Measurements from ENCODE around the gene JAKMIP2. TPM values are rescaled to one million over a fixed set of nuclear protein-coding genes. Genes with fewer than 3 reads are reported as not detected.

Gene JAKMIP2
- polyA plus RNA-seq, 1 donor from 2014 or later: 46.3 TPM

DNA sequence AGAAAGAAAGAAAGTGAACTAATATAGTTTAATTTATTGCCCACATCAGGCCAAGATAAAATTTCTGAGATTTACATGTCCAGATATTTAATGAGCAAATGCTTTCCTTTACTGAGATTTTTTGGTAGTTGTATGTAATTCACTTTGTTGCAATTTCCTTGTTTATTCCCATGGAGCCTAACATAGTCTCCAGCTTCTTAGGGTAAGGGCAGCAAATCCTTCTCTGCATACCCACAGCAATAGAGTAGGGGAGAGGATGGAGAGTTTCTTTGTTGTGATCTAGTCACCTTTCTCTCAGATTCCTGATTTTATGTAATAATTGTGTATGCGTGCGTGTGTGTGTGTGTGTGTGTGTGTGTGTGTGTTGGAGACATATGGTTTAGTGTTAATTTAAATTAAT lies 221.1 kb downstream of the JAKMIP2 start:
- Histone ChIP-seq H3K4me2 (ENCODE audit: low read length) (no peak overlapping the region), H4K20me1 (ENCODE audit: insufficient read depth) (no peaks in the 10 kb centered on the region), H3K9me2 (ENCODE audit: insufficient read depth, low read length) (no peaks in the 10 kb centered on the region), H3K36me3 (ENCODE audit: insufficient read depth, low read length) (no peaks in the 10 kb centered on the region), H3K4me3 (ENCODE audit: low read length) (no peak overlapping the region), H3K27me3 (ENCODE audit: insufficient read depth, low read depth, low read length) (no peaks in the 10 kb centered on the region), H3F3A (ENCODE audit: insufficient read depth, low read length, poor library complexity, severe bottlenecking) (no peaks in the 10 kb centered on the region), H3K79me2 (replicated peaks; ENCODE audit: insufficient read depth, low read length) (no peaks in the 10 kb centered on the region), H3K9me3 (ENCODE audit: low read length) (no peaks in the 10 kb centered on the region), H3K9ac (ENCODE audit: low read length) (no peak overlapping the region), H3K27ac (ENCODE audit: low read length) (no peak overlapping the region), H2AFZ (ENCODE audit: low read depth, low read length) (no peak overlapping the region)
- TF ChIP-seq, protein P1, sequence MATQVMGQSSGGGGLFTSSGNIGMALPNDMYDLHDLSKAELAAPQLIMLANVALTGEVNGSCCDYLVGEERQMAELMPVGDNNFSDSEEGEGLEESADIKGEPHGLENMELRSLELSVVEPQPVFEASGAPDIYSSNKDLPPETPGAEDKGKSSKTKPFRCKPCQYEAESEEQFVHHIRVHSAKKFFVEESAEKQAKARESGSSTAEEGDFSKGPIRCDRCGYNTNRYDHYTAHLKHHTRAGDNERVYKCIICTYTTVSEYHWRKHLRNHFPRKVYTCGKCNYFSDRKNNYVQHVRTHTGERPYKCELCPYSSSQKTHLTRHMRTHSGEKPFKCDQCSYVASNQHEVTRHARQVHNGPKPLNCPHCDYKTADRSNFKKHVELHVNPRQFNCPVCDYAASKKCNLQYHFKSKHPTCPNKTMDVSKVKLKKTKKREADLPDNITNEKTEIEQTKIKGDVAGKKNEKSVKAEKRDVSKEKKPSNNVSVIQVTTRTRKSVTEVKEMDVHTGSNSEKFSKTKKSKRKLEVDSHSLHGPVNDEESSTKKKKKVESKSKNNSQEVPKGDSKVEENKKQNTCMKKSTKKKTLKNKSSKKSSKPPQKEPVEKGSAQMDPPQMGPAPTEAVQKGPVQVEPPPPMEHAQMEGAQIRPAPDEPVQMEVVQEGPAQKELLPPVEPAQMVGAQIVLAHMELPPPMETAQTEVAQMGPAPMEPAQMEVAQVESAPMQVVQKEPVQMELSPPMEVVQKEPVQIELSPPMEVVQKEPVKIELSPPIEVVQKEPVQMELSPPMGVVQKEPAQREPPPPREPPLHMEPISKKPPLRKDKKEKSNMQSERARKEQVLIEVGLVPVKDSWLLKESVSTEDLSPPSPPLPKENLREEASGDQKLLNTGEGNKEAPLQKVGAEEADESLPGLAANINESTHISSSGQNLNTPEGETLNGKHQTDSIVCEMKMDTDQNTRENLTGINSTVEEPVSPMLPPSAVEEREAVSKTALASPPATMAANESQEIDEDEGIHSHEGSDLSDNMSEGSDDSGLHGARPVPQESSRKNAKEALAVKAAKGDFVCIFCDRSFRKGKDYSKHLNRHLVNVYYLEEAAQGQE (IDR thresholded peaks at IDR 0.05; ENCODE audit: borderline replicate concordance): no peak
- TF ChIP-seq EP300 (conservative IDR thresholded peaks at IDR 0.05; ENCODE audit: poor library complexity, severe bottlenecking) (no peak), MXI1 (conservative IDR thresholded peaks at IDR 0.05; ENCODE audit: poor library complexity, severe bottlenecking) (no peak), POLR2AphosphoS5 (IDR thresholded peaks at IDR 0.05) (no peak), EZH2 (IDR thresholded peaks at IDR 0.05; ENCODE audit: borderline replicate concordance, insufficient read depth, low read length, poor library complexity, severe bottlenecking) (no peak), CTCF (IDR thresholded peaks at IDR 0.05; ENCODE audit: poor library complexity, severe bottlenecking) (no peak), TAF1 (IDR thresholded peaks at IDR 0.05; ENCODE audit: low read depth) (no peak), SMC3 (conservative IDR thresholded peaks at IDR 0.05; ENCODE audit: poor library complexity) (no peak), RAD21 (conservative IDR thresholded peaks at IDR 0.05) (no peak)

- TF ChIP-seq SMC3 (conservative IDR thresholded peaks at IDR 0.05; ENCODE audit: poor library complexity): no peak
- TF ChIP-seq MXI1 (conservative IDR thresholded peaks at IDR 0.05; ENCODE audit: poor library complexity, severe bottlenecking): no peak
- no peak for TF ChIP-seq TAF1 (IDR thresholded peaks at IDR 0.05; ENCODE audit: low read depth)
- TF ChIP-seq RAD21 (conservative IDR thresholded peaks at IDR 0.05): no peak
- TF ChIP-seq CTCF (IDR thresholded peaks at IDR 0.05; ENCODE audit: poor library complexity, severe bottlenecking): no peak
- no peak for TF ChIP-seq EP300 (conservative IDR thresholded peaks at IDR 0.05; ENCODE audit: poor library complexity, severe bottlenecking)
- TF ChIP-seq, protein P1 (IDR thresholded peaks at IDR 0.05; ENCODE audit: borderline replicate concordance): no peak
- TF ChIP-seq POLR2AphosphoS5 (IDR thresholded peaks at IDR 0.05): no peak
- no peak for TF ChIP-seq EZH2 (IDR thresholded peaks at IDR 0.05; ENCODE audit: borderline replicate concordance, insufficient read depth, low read length, poor library complexity, severe bottlenecking)
- Histone ChIP-seq H3K4me3 (ENCODE audit: low read length) (no peak overlapping the region), H3K9me2 (ENCODE audit: insufficient read depth, low read length) (no peaks in the 10 kb centered on the region), H3K27me3 (ENCODE audit: insufficient read depth, low read depth, low read length) (no peaks in the 10 kb centered on the region), H3K79me2 (replicated peaks; ENCODE audit: insufficient read depth, low read length) (no peaks in the 10 kb centered on the region), H2AFZ (ENCODE audit: low read depth, low read length) (no peak overlapping the region), H3K4me2 (ENCODE audit: low read length) (no peak overlapping the region), H3K9ac (ENCODE audit: low read length) (no peak overlapping the region), H3K36me3 (ENCODE audit: insufficient read depth, low read length) (no peaks in the 10 kb centered on the region), H4K20me1 (ENCODE audit: insufficient read depth) (no peaks in the 10 kb centered on the region), H3K27ac (ENCODE audit: low read length) (no peak overlapping the region), H3K9me3 (ENCODE audit: low read length) (no peaks in the 10 kb centered on the region), H3F3A (ENCODE audit: insufficient read depth, low read length, poor library complexity, severe bottlenecking) (no peaks in the 10 kb centered on the region)
These were observed 221.7 kb downstream of the JAKMIP2 start for GRCh38 chr5:147560718-147561331.
